Measurements from ENCODE around the gene YOD1.
A peak's percentile ranks its signal among the peaks of the same experiment; 100 is the strongest.

YOD1 gene

GRCh38 chr1:207072233-207072632 is 21.2 kb upstream of the YOD1 start:
- DNase-seq (no peak), ATAC-seq (no peak)

GRCh38 chr1:207071426-207071825 is 20.4 kb upstream of the YOD1 start:
- DNase-seq (no peak), ATAC-seq (no peak)

GRCh38 chr1:207070811-207071210 is 19.8 kb upstream of the YOD1 start:
- DNase-seq (no peak), ATAC-seq (peak; percentile 45)

GRCh38 chr1:207069858-207070506 is 19.0 kb upstream of the YOD1 start:
- ATAC-seq: no peak

GRCh38 chr1:207069061-207069460 is 18.1 kb upstream of the YOD1 start:
- peak; percentile 91 for ATAC-seq
- no peak for DNase-seq

More at GRCh38 chr1:207069858-207070506, 19.0 kb upstream of the YOD1 start:
- no peak for DNase-seq

GRCh38 chr1:207067665-207068064 is 16.7 kb upstream of the YOD1 start:
- no peak for DNase-seq
- ATAC-seq: no peak

- ATAC-seq: no peak
These were observed 16.2 kb upstream of the YOD1 start for GRCh38 chr1:207067185-207067584.

GRCh38 chr1:207064561-207064960 is 13.6 kb upstream of the YOD1 start:
- DNase-seq: no peak
- no peak for ATAC-seq

More at GRCh38 chr1:207067185-207067584, 16.2 kb upstream of the YOD1 start:
- DNase-seq: no peak

- DNase-seq (no peak), ATAC-seq (no peak)
These were observed 12.0 kb upstream of the YOD1 start for GRCh38 chr1:207063014-207063413.

GRCh38 chr1:207062058-207062457 is 11.1 kb upstream of the YOD1 start:
- DNase-seq: no peak
- no peak for ATAC-seq

- DNase-seq: no peak
These were observed 9.6 kb upstream of the YOD1 start for GRCh38 chr1:207060596-207060995.

GRCh38 chr1:207059881-207060280 is 8.9 kb upstream of the YOD1 start:
- ATAC-seq: no peak
- DNase-seq: no peak

More at GRCh38 chr1:207060596-207060995, 9.6 kb upstream of the YOD1 start:
- no peak for ATAC-seq

- ATAC-seq (no peak), DNase-seq (no peak)
These were observed 8.2 kb upstream of the YOD1 start for GRCh38 chr1:207058878-207059867.

GRCh38 chr1:207058252-207058651 is 7.2 kb upstream of the YOD1 start:
- no peak for ATAC-seq
- no peak for DNase-seq

GRCh38 chr1:207056673-207057072 is 5.7 kb upstream of the YOD1 start:
- DNase-seq: no peak
- ATAC-seq: no peak

GRCh38 chr1:207055386-207056001 is 4.5 kb upstream of the YOD1 start:
- DNase-seq (no peak), ATAC-seq (no peak)

- ATAC-seq (no peak), DNase-seq (no peak)
These were observed 3.5 kb upstream of the YOD1 start for GRCh38 chr1:207054491-207054890.

- DNase-seq (peak; percentile 96), ATAC-seq (peak; percentile 86)
These were observed 2.1 kb upstream of the YOD1 start, which contains the start of gene PFKFB2 for GRCh38 chr1:207052911-207053769. TSS of gene PFKFB2 (plus strand) at chr1:207053275. CDS start at chr1:207054718, 1,443 bp downstream.

GRCh38 chr1:207050480-207051190 is 373 bp downstream of the YOD1 start:
- ATAC-seq: peak; percentile 69
- peak; percentile 91 for DNase-seq

- DNase-seq (peak; percentile 37), ATAC-seq (peak; percentile 37)
These were observed 1.0 kb downstream of the YOD1 start for GRCh38 chr1:207049974-207050391.

- DNase-seq (no peak), ATAC-seq (no peak)
These were observed 1.5 kb downstream of the YOD1 start for GRCh38 chr1:207049514-207049913.
